Kidney epithelial cell (primary cell): ENCODE results near the gene POLR1A. TPM values are rescaled to one million over a fixed set of nuclear protein-coding genes. Genes with fewer than 3 reads are reported as not detected.
A peak's percentile ranks its signal among the peaks of the same experiment; 100 is the strongest.

ENCODE experiments used
- DNase-seq: peaks from one replicate; pipeline ENCODE4 v3.0.0-alpha.2; 2010; ENCODE audit warnings: low read depth
- H3K27me3 ChIP-seq: 2 replicates; pipeline ENCODE4 v1.6.0; 2011; ENCODE audit warnings: low read length; ENCODE audit not compliant: control insufficient read depth, insufficient read depth
- H3K36me3 ChIP-seq: 2 replicates; pipeline ENCODE4 v1.5.1; 2011; ENCODE audit warnings: low read length; ENCODE audit not compliant: control insufficient read depth, insufficient read depth
- H3K4me3 ChIP-seq: 2 replicates; pipeline ENCODE4 v1.5.1; 2011; ENCODE audit warnings: low read depth, mild to moderate bottlenecking, control low read depth, low read length
- total RNA-seq: library from RNA; depleted of rRNA; stranded (reverse); fragments of >200 nt; gene quantifications from 2 replicates; pipeline ENCODE4 v1.2.3, GENCODE V29; 2015
- TF ChIP-seq, protein P1 (sequence below): IDR thresholded peaks from 2 replicates; pipeline ENCODE4 v1.5.1; 2011; ENCODE audit warnings: mild to moderate bottlenecking, moderate library complexity, low read length, control low read depth, inconsistent platforms; ENCODE audit not compliant: insufficient read depth, poor library complexity, severe bottlenecking

POLR1A gene
- total RNA-seq, 1 donor from 2014 or later: 33.7 TPM

DNA sequence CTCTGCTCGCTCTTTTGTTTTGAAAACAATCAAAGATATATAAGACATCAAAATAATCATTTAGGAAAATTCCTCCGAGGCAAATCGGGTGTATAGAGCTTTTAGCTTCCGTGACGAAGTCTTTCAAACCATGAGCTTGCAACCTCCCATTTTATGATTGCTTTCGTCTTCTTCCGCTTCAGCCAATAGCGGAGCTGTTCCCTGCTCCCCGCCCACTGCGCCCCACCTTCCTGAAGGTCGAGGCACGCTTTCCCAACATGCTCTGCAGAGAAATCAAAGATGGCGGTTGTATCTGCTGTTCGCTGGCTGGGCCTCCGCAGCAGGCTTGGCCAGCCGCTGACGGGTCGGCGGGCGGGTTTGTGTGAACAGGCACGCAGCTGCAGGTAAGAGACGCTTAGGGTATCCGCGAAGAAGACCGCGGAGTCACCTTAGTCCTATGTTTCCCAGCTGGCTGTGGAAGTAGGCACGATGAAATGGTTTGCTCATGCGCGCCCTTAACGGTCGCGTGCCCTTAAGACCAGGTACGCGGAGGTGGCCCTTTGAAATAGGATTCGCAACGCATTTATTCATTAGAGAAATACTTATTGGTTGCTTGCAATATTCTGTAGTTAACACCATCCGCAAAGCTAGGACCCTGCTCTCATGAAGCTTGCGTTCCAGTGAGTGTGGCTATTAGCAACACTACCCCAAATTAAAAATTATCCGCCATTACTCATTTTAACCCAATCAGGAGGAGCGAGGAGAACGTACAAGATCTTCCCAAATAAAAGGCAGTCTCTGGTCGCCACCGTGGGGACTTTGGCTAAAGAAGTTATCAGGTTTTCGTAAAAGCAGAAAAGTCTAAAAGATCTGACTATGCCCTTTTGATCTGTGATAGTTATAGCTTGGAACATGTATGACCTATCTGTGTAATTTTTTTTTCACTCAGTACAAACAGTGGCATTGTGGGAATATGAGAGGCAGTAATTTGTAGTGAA, 571 bp upstream of the POLR1A start, which contains the start of gene PTCD3:
Gene PTCD3 (plus strand): TSS at position 267 of the 977 bp plus-strand sequence. CDS start 13 bp downstream, at position 280.
- H3K36me3 ChIP-seq: peaks cover 1% of the 10 kb centered on the region
- peak; percentile 85 for DNase-seq
- TF ChIP-seq, protein P1, sequence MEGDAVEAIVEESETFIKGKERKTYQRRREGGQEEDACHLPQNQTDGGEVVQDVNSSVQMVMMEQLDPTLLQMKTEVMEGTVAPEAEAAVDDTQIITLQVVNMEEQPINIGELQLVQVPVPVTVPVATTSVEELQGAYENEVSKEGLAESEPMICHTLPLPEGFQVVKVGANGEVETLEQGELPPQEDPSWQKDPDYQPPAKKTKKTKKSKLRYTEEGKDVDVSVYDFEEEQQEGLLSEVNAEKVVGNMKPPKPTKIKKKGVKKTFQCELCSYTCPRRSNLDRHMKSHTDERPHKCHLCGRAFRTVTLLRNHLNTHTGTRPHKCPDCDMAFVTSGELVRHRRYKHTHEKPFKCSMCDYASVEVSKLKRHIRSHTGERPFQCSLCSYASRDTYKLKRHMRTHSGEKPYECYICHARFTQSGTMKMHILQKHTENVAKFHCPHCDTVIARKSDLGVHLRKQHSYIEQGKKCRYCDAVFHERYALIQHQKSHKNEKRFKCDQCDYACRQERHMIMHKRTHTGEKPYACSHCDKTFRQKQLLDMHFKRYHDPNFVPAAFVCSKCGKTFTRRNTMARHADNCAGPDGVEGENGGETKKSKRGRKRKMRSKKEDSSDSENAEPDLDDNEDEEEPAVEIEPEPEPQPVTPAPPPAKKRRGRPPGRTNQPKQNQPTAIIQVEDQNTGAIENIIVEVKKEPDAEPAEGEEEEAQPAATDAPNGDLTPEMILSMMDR: no peak
- H3K4me3 ChIP-seq: peak within 1 kb of the TSS; percentile 98
- H3K27me3 ChIP-seq: no peaks in the 10 kb centered on the region

- Histone ChIP-seq H3K27me3 (no peaks in the 10 kb centered on the region), H3K4me3 (no peak overlapping the region), H3K36me3 (peaks cover 2% of the 10 kb centered on the region)
- DNase-seq: no peak
- TF ChIP-seq, protein P1: no peak
These were observed 3.5 kb downstream of the POLR1A start for GRCh38 chr2:86102157-86102556.

DNA sequence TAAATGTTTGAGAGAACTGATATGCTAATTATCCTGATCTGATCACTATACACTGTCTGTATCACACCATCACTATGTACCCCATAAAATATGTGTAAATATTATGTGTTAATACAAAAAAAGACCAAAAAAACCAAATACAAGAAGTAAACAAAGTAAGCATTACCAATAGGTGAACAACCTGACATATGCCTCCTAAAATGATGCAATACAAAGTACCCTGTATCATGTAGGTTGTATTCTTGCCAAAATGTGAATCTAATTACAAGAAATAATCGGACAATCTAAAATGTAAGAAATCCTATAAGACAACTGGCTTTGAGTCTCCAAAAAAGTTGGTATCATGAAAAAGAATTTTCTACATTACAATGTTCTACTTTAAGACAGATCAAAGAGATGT, 7.8 kb downstream of the POLR1A start:
- H3K4me3 ChIP-seq: no peak overlapping the region
- TF ChIP-seq, protein P1: no peak
- H3K27me3 ChIP-seq: no peaks in the 10 kb centered on the region
- peaks cover 1% of the 10 kb centered on the region for H3K36me3 ChIP-seq
- no peak for DNase-seq

- no peak for DNase-seq
- peaks cover 1% of the 10 kb centered on the region for H3K36me3 ChIP-seq
- H3K4me3 ChIP-seq: no peak overlapping the region
- no peaks in the 10 kb centered on the region for H3K27me3 ChIP-seq
- TF ChIP-seq, protein P1: no peak
These were observed 8.4 kb downstream of the POLR1A start for GRCh38 chr2:86097114-86097896.

DNA sequence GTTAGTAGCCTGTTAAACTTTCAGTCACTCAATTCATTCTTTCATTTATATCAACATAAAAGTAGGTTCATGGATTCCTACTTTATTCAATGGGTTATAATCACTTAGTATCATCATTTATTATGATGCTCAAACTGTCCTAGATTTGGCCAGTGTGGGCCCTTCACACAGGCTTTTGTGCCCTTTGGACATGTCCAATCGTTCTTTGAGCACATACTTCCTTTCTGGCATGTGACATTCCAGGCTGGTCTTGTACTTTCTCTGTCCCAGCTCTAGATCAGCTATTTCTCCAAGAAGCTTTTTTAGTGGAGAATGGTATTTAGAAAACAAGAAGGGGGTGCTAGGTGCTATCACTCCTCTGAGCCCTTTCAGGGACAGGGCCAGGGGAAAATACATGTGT, 11.5 kb downstream of the POLR1A start:
- no peak for DNase-seq
- H3K4me3 ChIP-seq: no peak overlapping the region
- peaks cover 2% of the 10 kb centered on the region for H3K36me3 ChIP-seq
- no peaks in the 10 kb centered on the region for H3K27me3 ChIP-seq
- TF ChIP-seq, protein P1: no peak
